HG02798 (cell line): ENCODE data around the gene UPK3A.

Experiments used
- ATAC-seq: cut with Tn5 transposase; IDR thresholded peaks from one replicate; pipeline ENCODE4 v1.9.1; 2021; ENCODE audit warnings: mild to moderate bottlenecking; ENCODE audit not compliant: unreplicated experiment, poor library complexity

The UPK3A gene

GRCh38 chr22:45284705-45285262 lies at the start of gene UPK3A:
TSS of gene UPK3A (plus strand) at chr22:45284949. CDS start at chr22:45285014, 65 bp downstream.
- ATAC-seq, result peak; percentile 57

- peak; percentile 70 for ATAC-seq
Measured at GRCh38 chr22:45235101-45235777, 49.5 kb upstream of the UPK3A start.

GRCh38 chr22:45235851-45236342 lies 48.9 kb upstream of the UPK3A start:
- ATAC-seq, result peak; percentile 13

GRCh38 chr22:45237065-45237990 lies 47.4 kb upstream of the UPK3A start:
- ATAC-seq, result no peak

- no peak for ATAC-seq
Measured at GRCh38 chr22:45238076-45238956, 46.4 kb upstream of the UPK3A start.

- ATAC-seq, result no peak
Measured at GRCh38 chr22:45238957-45239680, 45.6 kb upstream of the UPK3A start.

GRCh38 chr22:45239681-45240051 lies 45.1 kb upstream of the UPK3A start:
- ATAC-seq, result no peak

GRCh38 chr22:45240104-45240809 lies 44.5 kb upstream of the UPK3A start:
- peak; percentile 2 for ATAC-seq

GRCh38 chr22:45240810-45241631 lies 43.7 kb upstream of the UPK3A start, which contains the start of gene KIAA0930:
TSS of gene KIAA0930 (minus strand) at chr22:45240894. CDS start at chr22:45240703, 191 bp downstream.
- peak; percentile 70 for ATAC-seq

GRCh38 chr22:45242778-45243191 lies 42.0 kb upstream of the UPK3A start:
- ATAC-seq, result no peak

- no peak for ATAC-seq
Measured at GRCh38 chr22:45244916-45245315, 39.8 kb upstream of the UPK3A start.

GRCh38 chr22:45246060-45246985 lies 38.4 kb upstream of the UPK3A start:
- ATAC-seq, result no peak

- peak; percentile 83 for ATAC-seq
Measured at GRCh38 chr22:45248832-45249561, 35.8 kb upstream of the UPK3A start.

- no peak for ATAC-seq
Measured at GRCh38 chr22:45251825-45252224, 32.9 kb upstream of the UPK3A start.

- ATAC-seq, result no peak
Measured at GRCh38 chr22:45253039-45253641, 31.6 kb upstream of the UPK3A start.

- ATAC-seq, result no peak
Measured at GRCh38 chr22:45254388-45254787, 30.4 kb upstream of the UPK3A start.
